ENCODE data around the gene CSF2RB.

Gene CSF2RB

GRCh38 chr22:36913427-36914389 is at the start of gene CSF2RB:
Gene CSF2RB (plus strand): TSS chr22:36913628. CDS start chr22:36922208, 8,580 bp downstream.
- DNase-seq (ENCODE audit: extremely low spot score, insufficient read length, low read depth) (no peak), FAIRE-seq (peak; percentile 93)

- FAIRE-seq (no peak), DNase-seq (ENCODE audit: extremely low spot score, insufficient read length, low read depth) (no peak)
Observed at GRCh38 chr22:36863979-36864378, 49.4 kb upstream of the CSF2RB start.

GRCh38 chr22:36864454-36865215 is 48.8 kb upstream of the CSF2RB start:
- no peak for FAIRE-seq
- DNase-seq (ENCODE audit: extremely low spot score, insufficient read length, low read depth): no peak

GRCh38 chr22:36865346-36865745 is 48.1 kb upstream of the CSF2RB start:
- DNase-seq (ENCODE audit: extremely low spot score, insufficient read length, low read depth) (no peak), FAIRE-seq (no peak)

- FAIRE-seq: no peak
- DNase-seq (ENCODE audit: extremely low spot score, insufficient read length, low read depth): no peak
Observed at GRCh38 chr22:36867695-36868094, 45.7 kb upstream of the CSF2RB start.

- FAIRE-seq: no peak
- no peak for DNase-seq (ENCODE audit: extremely low spot score, insufficient read length, low read depth)
Observed at GRCh38 chr22:36868546-36869181, 44.8 kb upstream of the CSF2RB start.

- DNase-seq (ENCODE audit: extremely low spot score, insufficient read length, low read depth) (no peak), FAIRE-seq (no peak)
Observed at GRCh38 chr22:36870250-36870649, 43.2 kb upstream of the CSF2RB start.

GRCh38 chr22:36871669-36872081 is 41.8 kb upstream of the CSF2RB start:
- DNase-seq (ENCODE audit: extremely low spot score, insufficient read length, low read depth) (no peak), FAIRE-seq (no peak)

GRCh38 chr22:36872084-36872483 is 41.3 kb upstream of the CSF2RB start:
- DNase-seq (ENCODE audit: extremely low spot score, insufficient read length, low read depth): no peak
- FAIRE-seq: no peak

- FAIRE-seq: no peak
- DNase-seq (ENCODE audit: extremely low spot score, insufficient read length, low read depth): no peak
Observed at GRCh38 chr22:36872866-36873498, 40.4 kb upstream of the CSF2RB start.

GRCh38 chr22:36873614-36874308 is 39.7 kb upstream of the CSF2RB start:
- DNase-seq (ENCODE audit: extremely low spot score, insufficient read length, low read depth) (peak; percentile 71), FAIRE-seq (peak; percentile 98)

- no peak for FAIRE-seq
Observed at GRCh38 chr22:36874309-36874696, 39.1 kb upstream of the CSF2RB start.

GRCh38 chr22:36874736-36875135 is 38.7 kb upstream of the CSF2RB start:
- DNase-seq (ENCODE audit: extremely low spot score, insufficient read length, low read depth): no peak
- no peak for FAIRE-seq

More at GRCh38 chr22:36874309-36874696, 39.1 kb upstream of the CSF2RB start:
- no peak for DNase-seq (ENCODE audit: extremely low spot score, insufficient read length, low read depth)

GRCh38 chr22:36875741-36876140 is 37.7 kb upstream of the CSF2RB start:
- FAIRE-seq: no peak
- no peak for DNase-seq (ENCODE audit: extremely low spot score, insufficient read length, low read depth)

GRCh38 chr22:36879775-36880174 is 33.7 kb upstream of the CSF2RB start:
- DNase-seq (ENCODE audit: extremely low spot score, insufficient read length, low read depth): no peak
- no peak for FAIRE-seq

- DNase-seq (ENCODE audit: extremely low spot score, insufficient read length, low read depth): no peak
Observed at GRCh38 chr22:36881504-36882245, 31.8 kb upstream of the CSF2RB start.

GRCh38 chr22:36884349-36885158 is 28.9 kb upstream of the CSF2RB start:
- no peak for DNase-seq (ENCODE audit: extremely low spot score, insufficient read length, low read depth)
- FAIRE-seq: no peak

More at GRCh38 chr22:36881504-36882245, 31.8 kb upstream of the CSF2RB start:
- no peak for FAIRE-seq

GRCh38 chr22:36885474-36885873 is 28.0 kb upstream of the CSF2RB start:
- DNase-seq (ENCODE audit: extremely low spot score, insufficient read length, low read depth): no peak
- FAIRE-seq: no peak

Data from GM18507 (cell line).